GM10266 (cell line): ENCODE results near the gene IFITM2.
A peak's percentile ranks its signal among the peaks of the same experiment; 100 is the strongest.

ENCODE experiments used
- DNase-seq: peaks from one replicate; pipeline ENCODE4 v3.0.0; 2012; ENCODE audit errors: extremely low spot score
- CTCF ChIP-seq: IDR thresholded peaks from 2 replicates; pipeline ENCODE4 v1.5.1; 2012; ENCODE audit warnings: mild to moderate bottlenecking, low read depth; ENCODE audit not compliant: control insufficient read depth, insufficient read depth; ENCODE audit errors: missing control alignments

Gene IFITM2

GRCh38 chr11:288478-289397 lies 18.9 kb upstream of the IFITM2 start, which contains the start of gene PGGHG:
Gene PGGHG (plus strand): TSS chr11:289126. CDS start chr11:289817, 691 bp downstream.
- peak; percentile 96 for DNase-seq

GRCh38 chr11:289398-289711 lies 18.3 kb upstream of the IFITM2 start:
- DNase-seq = no peak
- no peak for TF ChIP-seq CTCF

More at GRCh38 chr11:288478-289397, 18.9 kb upstream of the IFITM2 start, which contains the start of gene PGGHG:
- TF ChIP-seq CTCF = no peak

GRCh38 chr11:289712-290620 lies 17.6 kb upstream of the IFITM2 start:
- TF ChIP-seq CTCF = no peak
- no peak for DNase-seq

- no peak for DNase-seq
- TF ChIP-seq CTCF = no peak
Observed at GRCh38 chr11:290621-291231, 16.9 kb upstream of the IFITM2 start.

GRCh38 chr11:291281-292210 lies 16.1 kb upstream of the IFITM2 start:
- no peak for DNase-seq
- TF ChIP-seq CTCF = no peak
